Measurements from ENCODE around the gene ATP1A2. TPM values are rescaled to one million over a fixed set of nuclear protein-coding genes. Genes with fewer than 3 reads are reported as not detected.
A peak's percentile ranks its signal among the peaks of the same experiment; 100 is the strongest.

ATP1A2 gene
- total RNA-seq (2014; rRNA removed; shearing (Covaris generic)) (17.7 and 18.3 TPM in 2 replicates), polyA plus RNA-seq (2016; fragmentation: Nextera tagmentation; extraction: Ambion mirVana) (4.9 and 5.2 TPM in 2 replicates)
- long read RNA-seq, full-length matches to known transcripts, result 1 of 7 reads
- long read RNA-seq, partial matches to known transcripts, result 6 of 7 reads
- long read RNA-seq, other reads (novel, unspliced or antisense), result 0 of 7 reads

DNA sequence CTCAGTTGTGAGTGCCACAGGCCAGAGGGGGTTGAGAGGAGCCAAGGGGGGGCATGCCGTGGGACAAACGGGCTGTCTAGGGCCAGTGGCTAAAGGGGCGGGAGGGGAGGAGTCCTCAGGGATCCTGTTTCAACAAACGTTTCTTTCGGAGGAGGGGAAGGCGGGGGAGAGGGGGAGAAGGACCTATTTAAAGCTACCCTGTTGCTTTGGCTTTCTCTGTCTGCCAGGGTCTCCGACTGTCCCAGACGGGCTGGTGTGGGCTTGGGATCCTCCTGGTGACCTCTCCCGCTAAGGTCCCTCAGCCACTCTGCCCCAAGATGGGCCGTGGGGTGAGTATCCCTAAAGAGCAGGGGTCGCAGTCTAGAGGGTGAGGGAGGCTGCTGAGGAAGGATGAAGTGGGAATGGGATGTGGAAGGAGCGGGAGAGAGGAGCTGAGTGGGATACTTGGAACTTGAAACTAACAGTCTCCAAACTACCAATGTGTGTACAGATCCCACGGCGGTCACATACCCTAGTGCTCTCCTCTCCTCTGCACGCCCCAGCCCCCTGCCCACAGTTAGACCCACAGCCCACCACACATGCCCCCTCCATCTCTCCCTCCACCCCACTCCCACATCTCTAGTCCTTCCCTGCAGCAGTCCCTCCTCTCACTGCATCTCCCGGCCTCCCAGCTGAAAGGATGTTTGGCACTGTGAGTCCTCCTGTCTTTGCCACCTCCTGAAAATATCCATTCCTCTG, at the start of gene ATP1A2:
ATP1A2 (plus strand) TSS at position 215 of the 738 bp plus-strand sequence; CDS start at position 318, 103 bp downstream.
- Histone ChIP-seq H2AFZ (peak within 1 kb of the TSS; percentile 90), H3K4me2 (peak within 1 kb of the TSS; percentile 82), H4K20me1 (replicated peaks; ENCODE audit: insufficient read depth) (no peaks in the 10 kb centered on the region), H3F3A (replicated peaks; ENCODE audit: low read depth) (no peaks in the 10 kb centered on the region), H3K4me1 (ENCODE audit: insufficient read depth) (peaks cover 49% of the 10 kb centered on the region), H3K9me2 (ENCODE audit: insufficient read depth) (no peaks in the 10 kb centered on the region), H3K27ac (ENCODE audit: low read depth) (no peak within 1 kb of the TSS), H3K27me3 (ENCODE audit: insufficient read depth) (no peaks in the 10 kb centered on the region), H3K79me2 (replicated peaks; ENCODE audit: insufficient read depth) (peaks cover 4% of the 10 kb centered on the region; the same call in 1 of the 2 replicates), H3K36me3 (ENCODE audit: insufficient read depth) (no peaks in the 10 kb centered on the region), H3K4me3 (peak within 1 kb of the TSS; percentile 53)
- Mint-ChIP-seq H3K36me3 (ENCODE audit: low read depth) (peaks cover 7% of the 10 kb centered on the region; the same call in 2 of the 3 replicates), H3K27ac (no peak within 1 kb of the TSS; the same call in 1 of the 2 replicates), H3K4me1 (peaks cover 69% of the 10 kb centered on the region), H3K27me3 (ENCODE audit: insufficient read depth, low read depth, poor library complexity) (peaks cover 17% of the 10 kb centered on the region), H3K4me3 (peak within 1 kb of the TSS; percentile 79), H3K9me3 (no peaks in the 10 kb centered on the region)
- DNase-seq (ENCODE audit: low spot score) (peak; percentile 74), ATAC-seq (peak; percentile 77)
- TF ChIP-seq CREB1 (CRISPR knock-in tag; IDR thresholded peaks at IDR 0.05; ENCODE audit: low read depth), result no peak
- TF ChIP-seq, protein P1, sequence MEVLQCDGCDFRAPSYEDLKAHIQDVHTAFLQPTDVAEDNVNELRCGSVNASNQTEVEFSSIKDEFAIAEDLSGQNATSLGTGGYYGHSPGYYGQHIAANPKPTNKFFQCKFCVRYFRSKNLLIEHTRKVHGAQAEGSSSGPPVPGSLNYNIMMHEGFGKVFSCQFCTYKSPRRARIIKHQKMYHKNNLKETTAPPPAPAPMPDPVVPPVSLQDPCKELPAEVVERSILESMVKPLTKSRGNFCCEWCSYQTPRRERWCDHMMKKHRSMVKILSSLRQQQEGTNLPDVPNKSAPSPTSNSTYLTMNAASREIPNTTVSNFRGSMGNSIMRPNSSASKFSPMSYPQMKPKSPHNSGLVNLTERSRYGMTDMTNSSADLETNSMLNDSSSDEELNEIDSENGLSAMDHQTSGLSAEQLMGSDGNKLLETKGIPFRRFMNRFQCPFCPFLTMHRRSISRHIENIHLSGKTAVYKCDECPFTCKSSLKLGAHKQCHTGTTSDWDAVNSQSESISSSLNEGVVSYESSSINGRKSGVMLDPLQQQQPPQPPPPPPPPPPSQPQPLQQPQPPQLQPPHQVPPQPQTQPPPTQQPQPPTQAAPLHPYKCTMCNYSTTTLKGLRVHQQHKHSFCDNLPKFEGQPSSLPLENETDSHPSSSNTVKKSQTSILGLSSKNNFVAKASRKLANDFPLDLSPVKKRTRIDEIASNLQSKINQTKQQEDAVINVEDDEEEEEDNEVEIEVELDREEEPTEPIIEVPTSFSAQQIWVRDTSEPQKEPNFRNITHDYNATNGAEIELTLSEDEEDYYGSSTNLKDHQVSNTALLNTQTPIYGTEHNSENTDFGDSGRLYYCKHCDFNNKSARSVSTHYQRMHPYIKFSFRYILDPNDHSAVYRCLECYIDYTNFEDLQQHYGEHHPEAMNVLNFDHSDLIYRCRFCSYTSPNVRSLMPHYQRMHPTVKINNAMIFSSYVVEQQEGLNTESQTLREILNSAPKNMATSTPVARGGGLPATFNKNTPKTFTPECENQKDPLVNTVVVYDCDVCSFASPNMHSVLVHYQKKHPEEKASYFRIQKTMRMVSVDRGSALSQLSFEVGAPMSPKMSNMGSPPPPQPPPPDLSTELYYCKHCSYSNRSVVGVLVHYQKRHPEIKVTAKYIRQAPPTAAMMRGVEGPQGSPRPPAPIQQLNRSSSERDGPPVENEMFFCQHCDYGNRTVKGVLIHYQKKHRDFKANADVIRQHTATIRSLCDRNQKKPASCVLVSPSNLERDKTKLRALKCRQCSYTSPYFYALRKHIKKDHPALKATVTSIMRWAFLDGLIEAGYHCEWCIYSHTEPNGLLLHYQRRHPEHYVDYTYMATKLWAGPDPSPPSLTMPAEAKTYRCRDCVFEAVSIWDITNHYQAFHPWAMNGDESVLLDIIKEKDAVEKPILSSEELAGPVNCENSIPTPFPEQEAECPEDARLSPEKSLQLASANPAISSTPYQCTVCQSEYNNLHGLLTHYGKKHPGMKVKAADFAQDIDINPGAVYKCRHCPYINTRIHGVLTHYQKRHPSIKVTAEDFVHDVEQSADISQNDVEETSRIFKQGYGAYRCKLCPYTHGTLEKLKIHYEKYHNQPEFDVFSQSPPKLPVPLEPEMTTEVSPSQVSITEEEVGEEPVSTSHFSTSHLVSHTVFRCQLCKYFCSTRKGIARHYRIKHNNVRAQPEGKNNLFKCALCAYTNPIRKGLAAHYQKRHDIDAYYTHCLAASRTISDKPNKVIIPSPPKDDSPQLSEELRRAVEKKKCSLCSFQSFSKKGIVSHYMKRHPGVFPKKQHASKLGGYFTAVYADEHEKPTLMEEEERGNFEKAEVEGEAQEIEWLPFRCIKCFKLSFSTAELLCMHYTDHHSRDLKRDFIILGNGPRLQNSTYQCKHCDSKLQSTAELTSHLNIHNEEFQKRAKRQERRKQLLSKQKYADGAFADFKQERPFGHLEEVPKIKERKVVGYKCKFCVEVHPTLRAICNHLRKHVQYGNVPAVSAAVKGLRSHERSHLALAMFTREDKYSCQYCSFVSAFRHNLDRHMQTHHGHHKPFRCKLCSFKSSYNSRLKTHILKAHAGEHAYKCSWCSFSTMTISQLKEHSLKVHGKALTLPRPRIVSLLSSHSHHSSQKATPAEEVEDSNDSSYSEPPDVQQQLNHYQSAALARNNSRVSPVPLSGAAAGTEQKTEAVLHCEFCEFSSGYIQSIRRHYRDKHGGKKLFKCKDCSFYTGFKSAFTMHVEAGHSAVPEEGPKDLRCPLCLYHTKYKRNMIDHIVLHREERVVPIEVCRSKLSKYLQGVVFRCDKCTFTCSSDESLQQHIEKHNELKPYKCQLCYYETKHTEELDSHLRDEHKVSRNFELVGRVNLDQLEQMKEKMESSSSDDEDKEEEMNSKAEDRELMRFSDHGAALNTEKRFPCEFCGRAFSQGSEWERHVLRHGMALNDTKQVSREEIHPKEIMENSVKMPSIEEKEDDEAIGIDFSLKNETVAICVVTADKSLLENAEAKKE (CRISPR knock-in tag; IDR thresholded peaks at IDR 0.05), result no peak
- no peak for TF ChIP-seq ZNF331 (CRISPR knock-in tag; IDR thresholded peaks at IDR 0.05; ENCODE audit: low read depth)
- peak; percentile 69 for TF ChIP-seq POLR2AphosphoS5 (IDR thresholded peaks at IDR 0.05; ENCODE audit: low read depth)
